Smooth muscle cell (in vitro differentiated cells): ENCODE data around the gene CCT5. TPM values are rescaled to one million over a fixed set of nuclear protein-coding genes. Genes with fewer than 3 reads are reported as not detected.

ENCODE experiments used
- DNase-seq: peaks from one replicate; lab custom pipeline; 2025; ENCODE audit not compliant: unreplicated experiment; lab: John Stamatoyannopoulos, UW
- H2AFZ ChIP-seq: fragments of 200-600 bp; sonication (generic); 2 replicates; pipeline ENCODE4 v1.6.0; 2016; ENCODE audit warnings: antibody characterized with exemption, low read depth, mild to moderate bottlenecking
- H3F3A ChIP-seq: fragments of 200-600 bp; sonication (generic); 2 replicates; pipeline ENCODE4 v1.6.0; 2017; ENCODE audit warnings: antibody characterized with exemption, low read depth
- H3K27ac ChIP-seq: fragments of 200-600 bp; sonication (generic); 2 replicates; pipeline ENCODE4 v1.5.1; 2016; ENCODE audit warnings: low read depth, mild to moderate bottlenecking
- H3K27me3 ChIP-seq: fragments of 200-600 bp; sonication (generic); 2 replicates; pipeline ENCODE4 v1.6.1; 2016; ENCODE audit warnings: low read depth, mild to moderate bottlenecking
- H3K36me3 ChIP-seq: fragments of 200-600 bp; sonication (generic); 2 replicates; pipeline ENCODE4 v1.5.1; 2016; ENCODE audit warnings: low read depth
- H3K4me1 ChIP-seq: fragments of 200-600 bp; sonication (generic); 2 replicates; pipeline ENCODE4 v1.5.1; 2016; ENCODE audit warnings: low read depth
- H3K4me2 ChIP-seq: fragments of 200-600 bp; sonication (generic); 2 replicates; pipeline ENCODE4 v1.6.0; 2016; ENCODE audit warnings: mild to moderate bottlenecking
- H3K4me3 ChIP-seq: fragments of 200-600 bp; sonication (generic); 2 replicates; pipeline ENCODE4 v1.5.1; 2016; ENCODE audit warnings: mild to moderate bottlenecking
- H3K79me2 ChIP-seq: fragments of 200-600 bp; sonication (generic); 2 replicates; pipeline ENCODE4 v1.6.0; 2016; ENCODE audit warnings: low read depth, mild to moderate bottlenecking
- H3K9ac ChIP-seq: fragments of 200-600 bp; sonication (generic); 2 replicates; pipeline ENCODE4 v1.6.0; 2016; ENCODE audit warnings: low read depth
- H3K9me3 ChIP-seq: fragments of 200-600 bp; sonication (generic); replicated peaks from 2 replicates; pipeline ENCODE4 v1.5.1; 2016; ENCODE audit warnings: low read depth
- H4K20me1 ChIP-seq: fragments of 200-600 bp; sonication (generic); 2 replicates; pipeline ENCODE4 v1.6.0; 2016; ENCODE audit warnings: low read depth
- CTCF ChIP-seq: fragments of 200-600 bp; sonication (generic); IDR thresholded peaks from 2 replicates; pipeline ENCODE4 v1.5.1; 2017; ENCODE audit warnings: borderline replicate concordance, mild to moderate bottlenecking, antibody characterized with exemption; ENCODE audit not compliant: insufficient read depth, poor library complexity, severe bottlenecking
- WGBS: methylation state at CpG from one replicate; pipeline ENCODE4 v1.1.7; 2016; ENCODE audit warnings: low lambda C conversion rate; 5-methylcytosine and 5-hydroxymethylcytosine counted together
- polyA plus RNA-seq: library from polyadenylated mRNA; unstranded; fragments of >200 nt; fragmentation: Nextera tagmentation; extraction: Ambion mirVana; gene quantifications from 2 replicates; pipeline ENCODE4 v1.2.1, GENCODE V29; 2016
- total RNA-seq: library from RNA; depleted of rRNA; stranded (reverse); fragments of >200 nt; gene quantifications from 2 replicates; pipeline ENCODE4 v1.2.3, GENCODE V29; 2014

The CCT5 gene
- total and polyA plus RNA-seq, 2 experiments from 2014 or later, result 146 to 198 TPM

GRCh38 chr5:10232386-10232785 lies 17.7 kb upstream of the CCT5 start:
- H3F3A ChIP-seq, result no peaks in the 10 kb centered on the region
- no peaks in the 10 kb centered on the region for H3K9me3 ChIP-seq
- no peak overlapping the region for H3K4me2 ChIP-seq
- no peak for TF ChIP-seq CTCF
- no peak overlapping the region for H3K9ac ChIP-seq
- no peaks in the 10 kb centered on the region for H4K20me1 ChIP-seq
- H2AFZ ChIP-seq, result no peak overlapping the region
- H3K27me3 ChIP-seq, result no peaks in the 10 kb centered on the region
- 88% methylated on average over 9 of the region's 9 CpGs for WGBS
- no peaks in the 10 kb centered on the region for H3K79me2 ChIP-seq
- H3K36me3 ChIP-seq, result no peaks in the 10 kb centered on the region
- H3K4me1 ChIP-seq, result no peaks in the 10 kb centered on the region
- DNase-seq, result no peak
- H3K27ac ChIP-seq, result no peak overlapping the region
- H3K4me3 ChIP-seq, result no peak overlapping the region

- H4K20me1 ChIP-seq, result no peaks in the 10 kb centered on the region
- no peaks in the 10 kb centered on the region for H3F3A ChIP-seq
- no peaks in the 10 kb centered on the region for H3K36me3 ChIP-seq
- no peaks in the 10 kb centered on the region for H3K4me1 ChIP-seq
- H3K9ac ChIP-seq, result no peak overlapping the region
- no peak for DNase-seq
- no peak overlapping the region for H3K4me2 ChIP-seq
- no peak overlapping the region for H3K4me3 ChIP-seq
- WGBS, result 93% methylated on average over 7 of the region's 7 CpGs
- H3K9me3 ChIP-seq, result no peaks in the 10 kb centered on the region
- no peaks in the 10 kb centered on the region for H3K79me2 ChIP-seq
- TF ChIP-seq CTCF, result no peak
- no peak overlapping the region for H2AFZ ChIP-seq
- H3K27ac ChIP-seq, result no peak overlapping the region
- no peaks in the 10 kb centered on the region for H3K27me3 ChIP-seq
Observed at GRCh38 chr5:10233011-10233410, 17.1 kb upstream of the CCT5 start.

GRCh38 chr5:10233505-10233904 lies 16.6 kb upstream of the CCT5 start:
- Histone ChIP-seq H3K4me3 (no peak overlapping the region), H3K9me3 (no peaks in the 10 kb centered on the region), H3K36me3 (no peaks in the 10 kb centered on the region), H3K27me3 (no peaks in the 10 kb centered on the region), H2AFZ (no peak overlapping the region), H3F3A (no peaks in the 10 kb centered on the region), H3K79me2 (no peaks in the 10 kb centered on the region), H3K9ac (no peak overlapping the region), H3K4me2 (no peak overlapping the region), H3K4me1 (no peaks in the 10 kb centered on the region), H4K20me1 (no peaks in the 10 kb centered on the region), H3K27ac (no peak overlapping the region)
- peak; percentile 5 for DNase-seq
- 44% methylated on average over 7 of the region's 7 CpGs for WGBS
- TF ChIP-seq CTCF, result peak; percentile 41

- Histone ChIP-seq H3F3A (no peaks in the 10 kb centered on the region), H4K20me1 (no peaks in the 10 kb centered on the region), H3K27ac (no peak overlapping the region), H3K27me3 (no peaks in the 10 kb centered on the region), H3K79me2 (no peaks in the 10 kb centered on the region), H3K4me2 (no peak overlapping the region), H3K4me1 (no peaks in the 10 kb centered on the region), H2AFZ (no peak overlapping the region), H3K9me3 (no peaks in the 10 kb centered on the region), H3K4me3 (no peak overlapping the region), H3K9ac (no peak overlapping the region), H3K36me3 (no peaks in the 10 kb centered on the region)
- no peak for DNase-seq
- TF ChIP-seq CTCF, result no peak
- WGBS, result 91% methylated on average over 8 of the region's 8 CpGs
Observed at GRCh38 chr5:10235350-10235749, 14.7 kb upstream of the CCT5 start.
